GM18951 (cell line): Measurements from ENCODE around the gene C17orf114.
"Not testable (repeated sequence)": the region's sequence is repeated elsewhere in the genome, so short reads cannot be mapped to it uniquely, and the experiment has no call there.

Source experiments
- POLR2A ChIP-seq: IDR thresholded peaks from 4 replicates; pipeline ENCODE4 v1.6.1; 2011; ENCODE audit warnings: mild to moderate bottlenecking; ENCODE audit not compliant: insufficient read length, insufficient read depth; ENCODE audit errors: extremely low read depth
- in situ Hi-C: fragments of 300-500 bp; cut with MboI; formaldehyde crosslinking; loops from one replicate; pipeline ENCODE4 v1.12.0; 2022; ENCODE audit warnings: low sequenced_read_pairs, mixed read lengths, inconsistent platforms; ENCODE audit not compliant: unreplicated experiment

The C17orf114 gene

GRCh38 chr17:4837471-4838308, 35.6 kb upstream of the C17orf114 start:
- no peak for TF ChIP-seq POLR2A
- in situ Hi-C loops: no loop called here

GRCh38 chr17:4836221-4836620, 34.1 kb upstream of the C17orf114 start:
- TF ChIP-seq POLR2A: no peak
- in situ Hi-C loops: no loop called here

- in situ Hi-C loops: no loop called here
- no peak for TF ChIP-seq POLR2A
These were observed 32.5 kb upstream of the C17orf114 start for GRCh38 chr17:4834681-4835020.

GRCh38 chr17:4833941-4834680, 32.0 kb upstream of the C17orf114 start:
- in situ Hi-C loops: no loop called here

GRCh38 chr17:4833178-4833940, 31.2 kb upstream of the C17orf114 start, which contains the start of gene MINK1:
Gene MINK1 (plus strand): TSS chr17:4833340. CDS start chr17:4833584, 244 bp downstream.
- TF ChIP-seq POLR2A: peak; percentile 78
- in situ Hi-C loops: no loop called here

More at GRCh38 chr17:4833941-4834680, 32.0 kb upstream of the C17orf114 start:
- no peak for TF ChIP-seq POLR2A

- in situ Hi-C loops: not testable (repeated sequence)
These were observed 30.7 kb upstream of the C17orf114 start for GRCh38 chr17:4832829-4833177.

GRCh38 chr17:4827399-4827798, 25.3 kb upstream of the C17orf114 start:
- no peak for TF ChIP-seq POLR2A
- in situ Hi-C loops: no loop called here

- TF ChIP-seq POLR2A: no peak
- in situ Hi-C loops: no loop called here
These were observed 21.4 kb upstream of the C17orf114 start for GRCh38 chr17:4823373-4824089.

GRCh38 chr17:4822835-4823234, 20.7 kb upstream of the C17orf114 start:
- in situ Hi-C loops: no loop called here
- TF ChIP-seq POLR2A: no peak

- in situ Hi-C loops: no loop called here
- TF ChIP-seq POLR2A: no peak
These were observed 16.1 kb upstream of the C17orf114 start for GRCh38 chr17:4818276-4818675.

GRCh38 chr17:4816826-4817225, 14.7 kb upstream of the C17orf114 start:
- no peak for TF ChIP-seq POLR2A
- in situ Hi-C loops: no loop called here

GRCh38 chr17:4815043-4815675, 13.0 kb upstream of the C17orf114 start:
- in situ Hi-C loops: no loop called here
- TF ChIP-seq POLR2A: no peak
